GM12878 (cell line): Measurements from ENCODE around the gene TMCC2. TPM values are rescaled to one million over a fixed set of nuclear protein-coding genes. Genes with fewer than 3 reads are reported as not detected.

Experiments used
- ATAC-seq: fragments of 200-7000 bp; cut with Tn5 transposase; 3 replicates; pipeline ENCODE4 v1.9.1; 2020; ENCODE audit warnings: mild to moderate bottlenecking, moderate library complexity
- BruUV-seq: library from RNA; stranded (reverse); fragments of 400-500 nt; replicated peaks from 2 replicates; lab custom pipeline; 2021; lab: Mats Ljungman, UMichigan
- CTCF ChIA-PET: fragments of 300-600 bp; sonication (Branson Sonifier 250); formaldehyde crosslinking; extraction: SDS; loops from one replicate; lab custom pipeline; 2021; ENCODE audit warnings: inconsistent platforms; lab: Yijun Ruan, JAX
- POLR2A ChIA-PET: fragments of 350-600 bp; formaldehyde crosslinking; extraction: SDS; loops from one replicate; lab custom pipeline; 2021; ENCODE audit warnings: inconsistent platforms; lab: Charles Lee
- RAD21 ChIA-PET: fragments of 300-600 bp; sonication (Branson Sonifier 250); formaldehyde crosslinking; loops from one replicate; lab custom pipeline; 2023; ENCODE audit warnings: antibody characterized with exemption; ENCODE audit not compliant: unreplicated experiment; lab: Charles Lee
- SMC1A ChIA-PET: fragments of 300-600 bp; sonication (Branson Sonifier 250); formaldehyde crosslinking; loops from one replicate; lab custom pipeline; 2023; ENCODE audit not compliant: unreplicated experiment, uncharacterized antibody; lab: Charles Lee
- DNase-seq: peaks from one replicate; pipeline ENCODE4 v3.0.0-alpha.2; 2011; ENCODE audit warnings: low read depth, low spot score
- FAIRE-seq: peaks from 3 replicates; lab custom pipeline; 2011; peaks lifted over from hg19 to GRCh38; lab: Jason Lieb, UNC
- H2AFZ ChIP-seq: 2 replicates; pipeline ENCODE4 v1.6.0; 2011; ENCODE audit warnings: low read depth, low read length, control low read depth; ENCODE audit not compliant: control insufficient read depth
- H3K27ac ChIP-seq: 2 replicates; pipeline ENCODE4 v1.5.1; 2011; ENCODE audit warnings: control low read depth; ENCODE audit not compliant: control insufficient read depth, insufficient read depth
- H3K27me3 ChIP-seq, 2 experiments: replicated peaks in 1 of 2; 2 replicates each; pipeline versions ENCODE4 v1.6.0 to v1.6.1; 2011; ENCODE audit warnings: low read length in 1 of 2; ENCODE audit not compliant: control insufficient read depth in 2 of 2, insufficient read depth in 2 of 2
- H3K36me3 ChIP-seq, 2 experiments: 2 replicates each; pipeline ENCODE4 v1.5.1; 2011; ENCODE audit warnings: low read length in 1 of 2; ENCODE audit not compliant: control insufficient read depth in 2 of 2, insufficient read depth in 2 of 2
- H3K4me1 ChIP-seq: 2 replicates; pipeline ENCODE4 v1.6.1; 2011; ENCODE audit warnings: mild to moderate bottlenecking, low read length, moderate library complexity, mixed read lengths; ENCODE audit not compliant: control insufficient read depth, insufficient read depth
- H3K4me2 ChIP-seq: 2 replicates; pipeline ENCODE4 v1.6.0; 2011; ENCODE audit warnings: control low read depth; ENCODE audit not compliant: control insufficient read depth, insufficient read depth
- H3K4me3 ChIP-seq: fragments of 200-600 bp; sonication (generic); 2 replicates; pipeline ENCODE4 v1.5.1; 2016
- H3K79me2 ChIP-seq: 2 replicates; pipeline ENCODE4 v1.6.0; 2011; ENCODE audit warnings: low read length; ENCODE audit not compliant: control insufficient read depth, insufficient read depth
- H3K9ac ChIP-seq: 2 replicates; pipeline ENCODE4 v1.8.0; 2011; ENCODE audit warnings: low read length, control low read depth, mixed read lengths; ENCODE audit not compliant: control insufficient read depth, insufficient read depth
- H3K9me3 ChIP-seq: replicated peaks from 3 replicates; pipeline ENCODE4 v1.5.1; 2011; ENCODE audit warnings: mild to moderate bottlenecking, low read length; ENCODE audit not compliant: control insufficient read depth, insufficient read depth
- H4K20me1 ChIP-seq: 2 replicates; pipeline ENCODE4 v1.6.0; 2011; ENCODE audit not compliant: control insufficient read depth, insufficient read depth
- ATF3 ChIP-seq: IDR thresholded peaks from 2 replicates; pipeline ENCODE4 v1.6.1; 2011; ENCODE audit warnings: low read depth, mild to moderate bottlenecking, low read length, moderate library complexity, borderline replicate concordance; ENCODE audit errors: extremely low read depth
- RAD21 ChIP-seq: IDR thresholded peaks from 2 replicates; pipeline ENCODE4 v1.6.1; 2011; ENCODE audit warnings: mild to moderate bottlenecking, low read depth, low read length, moderate library complexity; ENCODE audit not compliant: insufficient read depth
- WGBS: methylation state at CpG from one replicate; pipeline ENCODE4 v1.1.6; 2016; ENCODE audit warnings: low lambda C conversion rate; ENCODE audit not compliant: insufficient replicate concordance, insufficient coverage; ENCODE audit errors: missing lambda C conversion rate; 5-methylcytosine and 5-hydroxymethylcytosine counted together
- in situ Hi-C: fragments of 300-500 bp; cut with MboI; formaldehyde crosslinking; loops from 9 replicates; pipeline ENCODE4 v1.14.3; 2018; ENCODE audit warnings: mixed read lengths
- intact Hi-C: fragments of 100-400 bp; cut with micrococcal nuclease; formaldehyde crosslinking; loops from one replicate; pipeline ENCODE4 v1.14.2; 2022; ENCODE audit not compliant: unreplicated experiment
- polyA plus RNA-seq, 11 experiments: library from polyadenylated mRNA; depleted of rRNA in 4 of 11; unstranded in 6 of 11; stranded (reverse) in 5 of 11; fragments of >200 nt; fragmentation: Nextera tagmentation in 4 of 11; fragmentation: Illumina TruSeq in 1 of 11; extraction: Ambion mirVana in 4 of 11; extraction: Trizol in 1 of 11; gene quantifications; 1 replicate in 1 of 11; 2 replicates in 10 of 11; pipeline versions ENCODE4 v1.2.1 to v1.2.3, GENCODE V29; 2011 to 2016; ENCODE audit warnings: inconsistent platforms in 2 of 11, missing spikeins in 2 of 11, low read depth in 1 of 11
- total RNA-seq, 4 experiments: library from RNA; depleted of rRNA in 3 of 4; stranded (reverse); fragments of >200 nt in 3 of 4; fragmentation: Illumina TruSeq in 1 of 4; extraction: Trizol in 1 of 4; gene quantifications; 2 replicates each; pipeline versions ENCODE4 v1.2.1 to v1.2.3, GENCODE V29; 2013 to 2021

The TMCC2 gene
- total and polyA plus RNA-seq, 10 of the 15 experiments (the other 5 are each of a cell fraction or from before 2014, with no cell fraction given): 0.06 to 2.3 (median 0.76) TPM

GRCh38 chr1:205275133-205275532 lies 47.4 kb downstream of the TMCC2 start:
- Histone ChIP-seq H3K27me3 (peaks cover 0 to 2% of the 10 kb centered on the region in 2 experiments; a peak in 1 of 4 replicates), H3K9me3 (no peaks in the 10 kb centered on the region), H3K27ac (no peak overlapping the region), H3K79me2 (no peaks in the 10 kb centered on the region), H2AFZ (no peak overlapping the region), H3K4me2 (no peak overlapping the region), H3K4me1 (peaks cover 12% of the 10 kb centered on the region), H4K20me1 (no peaks in the 10 kb centered on the region), H3K4me3 (no peak overlapping the region), H3K36me3 (no peaks in the 10 kb centered on the region), H3K9ac (no peak overlapping the region)
- WGBS: 58% methylated on average over 3 of the region's 3 CpGs
- intact Hi-C loops: loop anchor here (10.0 kb wide), 1 partner anchor 250 kb away; no protein-coding TSS in a partner anchor
- ChIA-PET CTCF (interaction anchor here (0.6 to 42.1 kb wide), 10 partner anchors 19 to 248 kb away, joined by 3 to 2333 read pairs (median 4); partner anchors contain the start of genes KLHDC8A and NUAK2), SMC1A (interaction anchor here (0.8 to 25.9 kb wide), 8 partner anchors 9 to 248 kb away, joined by 3 to 1445 read pairs (median 24); partner anchors contain the start of gene NUAK2), RAD21 (interaction anchor here (0.6 to 13.6 kb wide), 9 partner anchors 10 to 383 kb away, joined by 3 to 892 read pairs (median 6); partner anchors contain the start of genes NUAK2 and TMCC2), POLR2A (interaction anchor here (0.8 to 6.2 kb wide), 3 partner anchors 11 to 47 kb away, joined by 3 to 91 read pairs (median 56); partner anchors contain the start of gene NUAK2)
- no peak; the same call in 2 of the 3 replicates for ATAC-seq
- no peak for FAIRE-seq
- in situ Hi-C loops: no loop called here
- no peak for DNase-seq
- peak; percentile 10; the same call in 1 of the 2 replicates for TF ChIP-seq RAD21
- TF ChIP-seq ATF3: no peak
- no TSS peak for BruUV-seq
